HG02571 (cell line): Measurements from ENCODE around the gene HSPA1B.
"Not testable (repeated sequence)": the region's sequence is repeated elsewhere in the genome, so short reads cannot be mapped to it uniquely, and the experiment has no call there.

Experiments
- ATAC-seq: cut with Tn5 transposase; IDR thresholded peaks from one replicate; pipeline ENCODE4 v1.9.1; 2021; ENCODE audit warnings: mild to moderate bottlenecking, moderate library complexity; ENCODE audit not compliant: unreplicated experiment

HSPA1B gene

GRCh38 chr6:31797588-31797987 lies 29.9 kb upstream of the HSPA1B start:
- ATAC-seq: no peak

DNA sequence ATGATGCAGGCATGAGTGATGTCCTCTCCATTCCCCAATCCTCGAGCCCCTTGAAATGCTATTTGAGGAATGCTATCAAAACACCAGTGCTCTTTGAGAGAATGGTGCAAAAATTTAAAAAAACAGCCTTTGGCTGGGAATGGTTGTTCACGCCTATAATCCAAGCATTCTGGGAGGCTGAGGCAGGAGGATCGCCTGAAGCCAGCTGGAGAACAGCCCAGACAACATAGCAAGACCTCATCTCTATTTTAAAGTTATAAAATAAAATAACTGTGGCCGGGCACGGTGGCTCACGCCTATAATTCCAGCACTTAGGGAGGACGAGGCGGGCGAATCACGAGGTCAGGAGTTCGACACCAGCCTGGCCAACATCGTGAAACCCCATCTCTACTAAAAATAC lies 27.8 kb upstream of the HSPA1B start:
- ATAC-seq: no peak

DNA sequence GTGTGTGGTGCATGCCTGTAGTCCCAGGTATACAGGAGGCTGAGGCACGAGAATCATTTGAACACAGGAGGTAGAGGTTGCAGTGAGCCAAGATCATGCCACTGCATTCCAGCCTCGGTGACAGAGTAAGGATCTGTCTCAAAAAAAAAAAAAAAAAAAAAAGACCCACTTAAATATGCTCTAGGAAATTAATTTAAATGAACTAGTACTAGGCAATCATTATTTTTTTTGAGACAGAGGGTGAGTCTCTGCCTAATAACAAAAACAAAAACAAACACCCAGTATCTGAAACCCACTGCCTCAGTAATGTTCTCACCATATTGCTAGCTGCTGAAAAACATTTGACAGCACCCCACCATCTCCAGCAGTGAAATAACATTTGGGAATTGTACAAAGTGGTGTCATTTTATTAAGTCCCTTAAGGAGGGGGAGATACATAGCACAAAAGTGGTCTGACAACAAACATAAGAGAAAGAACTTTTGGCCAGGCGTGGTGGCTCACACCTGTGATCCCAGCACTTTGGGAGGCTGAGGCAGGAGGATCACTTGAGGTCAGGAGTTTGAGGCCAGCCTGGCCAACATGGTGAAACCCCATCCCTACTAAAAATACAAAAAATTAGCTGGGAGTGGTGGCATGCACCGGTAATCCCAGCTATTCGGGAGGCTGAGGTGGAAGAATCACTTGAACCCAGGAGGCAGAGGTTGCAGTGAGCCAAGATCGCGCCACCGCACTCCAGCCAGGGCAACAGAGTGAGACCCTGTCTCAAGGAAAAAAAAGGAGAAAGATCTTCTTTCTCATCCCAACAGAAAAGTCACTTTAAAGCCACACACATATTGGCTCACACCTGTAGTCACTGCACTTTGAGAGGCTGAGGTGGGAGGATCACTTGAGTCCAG lies 26.3 kb upstream of the HSPA1B start:
- not testable (repeated sequence) for ATAC-seq

GRCh38 chr6:31805939-31806469 lies 21.5 kb upstream of the HSPA1B start:
- no peak for ATAC-seq

GRCh38 chr6:31806470-31807272 lies 20.9 kb upstream of the HSPA1B start, which contains the start of gene LSM2:
TSS of gene LSM2 (minus strand) at chr6:31806966. CDS start at chr6:31806757, 209 bp downstream.
- ATAC-seq: peak; percentile 89

GRCh38 chr6:31808599-31808998 lies 18.9 kb upstream of the HSPA1B start:
- not testable (repeated sequence) for ATAC-seq

DNA sequence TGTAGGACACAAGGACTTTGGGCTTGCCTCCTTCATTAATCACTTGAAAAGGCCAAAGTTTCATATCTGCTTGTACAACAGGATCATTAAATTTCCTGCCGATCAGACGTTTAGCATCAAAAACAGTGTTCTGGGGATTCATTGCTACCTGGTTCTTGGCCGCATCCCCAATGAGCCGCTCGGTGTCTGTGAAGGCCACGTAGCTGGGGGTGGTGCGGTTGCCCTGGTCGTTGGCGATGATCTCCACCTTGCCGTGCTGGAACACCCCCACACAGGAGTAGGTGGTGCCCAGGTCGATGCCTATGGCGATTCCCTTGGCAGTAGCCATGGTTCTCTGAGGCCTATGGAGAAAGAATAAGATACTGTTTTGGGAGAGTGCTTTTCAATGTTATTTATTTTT lies 15.9 kb upstream of the HSPA1B start:
- no peak for ATAC-seq

- ATAC-seq: no peak
Measured at GRCh38 chr6:31813465-31813849, 14.1 kb upstream of the HSPA1B start.

DNA sequence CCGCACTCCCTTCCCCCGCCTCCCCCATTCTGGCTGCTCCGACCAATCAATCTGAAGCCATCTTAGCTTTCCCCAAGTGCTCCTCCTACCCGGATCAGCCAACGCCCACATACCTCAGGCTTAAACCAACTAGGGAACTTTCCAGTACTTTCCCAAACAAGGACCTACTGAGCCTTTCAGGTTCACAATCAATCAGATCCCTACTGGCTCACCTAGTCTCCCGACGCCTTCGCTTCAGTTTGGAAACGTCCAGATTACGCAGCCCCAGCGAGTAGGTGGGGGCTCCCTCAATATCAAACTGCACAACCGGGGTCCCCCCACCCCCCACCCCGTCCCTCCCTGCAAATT lies 12.9 kb upstream of the HSPA1B start:
- peak; percentile 42 for ATAC-seq

- no peak for ATAC-seq
Measured at GRCh38 chr6:31815025-31815838, 12.3 kb upstream of the HSPA1B start, which contains the start of the genes HSPA1A and HSPA1L. TSS of gene HSPA1A (plus strand) at chr6:31815543. CDS start at chr6:31815757, 214 bp downstream. TSS of gene HSPA1L (minus strand) at chr6:31815283. CDS start at chr6:31811972, 3,311 bp downstream.

GRCh38 chr6:31817133-31817928 lies 10.2 kb upstream of the HSPA1B start:
- ATAC-seq: not testable (repeated sequence)

GRCh38 chr6:31817929-31818511 lies 9.5 kb upstream of the HSPA1B start:
- ATAC-seq: not testable (repeated sequence)

DNA sequence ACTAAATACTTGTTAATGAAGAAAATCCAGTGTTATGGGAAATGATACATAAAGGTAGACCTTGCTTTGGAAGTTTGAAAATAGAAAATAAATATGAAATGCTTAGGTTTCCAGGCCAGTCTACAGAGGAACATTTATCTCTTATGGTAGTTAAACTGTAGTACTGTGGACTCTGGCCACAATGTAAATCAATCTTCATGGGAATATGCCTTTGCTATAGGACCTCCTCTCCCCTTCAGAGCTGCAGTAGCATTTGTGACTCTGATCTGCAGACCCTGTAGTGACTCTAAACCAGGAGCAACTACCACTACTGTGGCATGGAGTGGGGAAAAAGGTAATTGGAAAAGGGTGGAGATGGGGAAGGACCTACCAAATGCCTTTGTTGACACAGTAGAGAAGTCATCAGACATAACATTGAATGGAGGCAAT lies 7.7 kb upstream of the HSPA1B start:
- ATAC-seq: no peak

DNA sequence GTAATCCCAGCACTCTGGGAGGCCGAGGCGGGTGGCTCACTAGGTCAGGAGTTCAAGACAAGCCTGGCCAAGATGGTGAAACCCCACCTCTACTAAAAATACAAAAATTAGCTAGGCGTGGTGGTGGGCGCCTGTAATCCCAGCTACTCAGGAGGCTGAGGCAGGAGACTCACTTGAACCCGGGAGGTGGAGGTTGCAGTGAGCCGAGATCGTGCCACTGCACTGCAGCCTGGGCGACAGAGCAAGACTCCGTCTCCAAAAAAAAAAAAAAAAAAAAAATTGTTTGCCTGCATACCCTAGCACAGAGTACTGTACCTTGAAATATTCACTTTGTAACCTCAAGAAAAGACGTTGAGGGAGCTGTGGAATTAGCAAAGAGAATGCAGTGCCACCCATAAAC lies 7.1 kb upstream of the HSPA1B start:
- not testable (repeated sequence) for ATAC-seq

DNA sequence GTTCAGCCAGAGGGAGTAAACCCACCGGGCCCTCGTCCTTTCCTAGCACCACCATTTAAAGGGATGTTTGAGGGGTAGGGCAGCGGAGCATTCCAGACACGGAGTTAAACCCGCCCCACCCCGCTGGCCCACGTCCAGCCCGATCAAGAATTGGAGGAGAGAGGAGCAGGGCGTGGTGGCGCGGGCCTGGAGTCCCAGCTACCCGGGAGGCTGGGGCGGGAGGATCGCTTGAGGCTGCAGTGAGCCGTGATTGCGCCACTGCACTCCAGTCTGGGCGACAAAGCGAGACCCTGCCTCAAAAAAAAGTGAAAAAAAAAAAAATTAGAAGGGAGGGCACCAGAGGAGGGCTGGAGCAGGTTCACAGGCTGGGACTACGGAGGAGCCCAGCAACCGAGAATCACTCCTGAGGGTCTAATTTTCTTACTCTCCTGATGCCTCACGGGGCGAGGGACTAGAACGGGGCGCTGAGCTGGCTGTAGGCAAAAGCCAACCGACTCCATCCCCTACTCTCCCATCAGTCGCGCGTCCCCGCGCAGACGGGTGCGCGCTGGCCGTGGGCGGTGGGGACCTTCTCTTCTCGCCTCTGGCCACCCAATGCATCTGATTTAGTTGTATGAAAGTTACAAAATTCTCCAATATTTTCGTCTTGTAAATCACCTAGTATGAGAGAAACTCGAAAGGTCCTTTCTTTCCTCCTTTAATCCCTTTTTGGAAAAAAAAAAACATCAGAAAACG lies 6.1 kb upstream of the HSPA1B start:
- ATAC-seq: peak; percentile 56

DNA sequence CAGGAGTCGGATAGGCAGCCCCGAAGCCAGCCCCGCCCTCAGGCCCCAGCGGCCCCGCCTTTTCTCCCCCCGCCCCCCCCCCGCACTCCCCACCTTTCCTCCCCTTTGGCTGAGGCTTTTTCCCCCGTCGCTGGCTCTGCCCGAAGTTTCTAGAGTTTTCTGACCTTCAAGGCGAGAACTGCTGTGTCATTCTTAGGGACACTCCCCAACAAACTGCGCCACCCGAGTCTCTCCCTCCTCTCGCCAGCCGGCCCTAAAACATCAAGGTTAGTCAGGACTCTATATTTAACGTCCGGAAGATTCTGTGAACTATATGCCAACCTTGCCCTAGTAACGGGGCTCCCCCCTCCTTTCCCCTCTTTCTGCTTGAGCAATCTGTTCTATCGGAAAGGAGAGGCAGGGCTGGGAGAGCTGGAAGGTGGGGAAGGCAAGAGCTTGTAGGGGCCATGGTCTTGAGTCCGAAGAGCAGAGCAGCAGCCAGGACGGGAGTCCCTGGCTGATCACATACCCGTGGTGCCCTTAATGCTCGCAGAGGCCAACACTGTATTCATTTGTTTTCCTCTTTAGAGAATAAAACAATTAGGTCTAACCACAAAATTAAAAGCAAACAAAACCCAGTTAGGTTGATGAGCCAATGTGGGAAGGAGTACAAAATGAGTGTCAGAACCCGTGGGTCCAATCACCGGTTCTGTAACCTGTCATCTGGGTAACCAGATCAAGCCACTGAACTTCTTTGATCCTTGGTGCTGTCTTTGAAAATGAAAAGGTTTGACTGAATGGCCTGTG lies 5.3 kb upstream of the HSPA1B start:
- ATAC-seq: peak; percentile 39

DNA sequence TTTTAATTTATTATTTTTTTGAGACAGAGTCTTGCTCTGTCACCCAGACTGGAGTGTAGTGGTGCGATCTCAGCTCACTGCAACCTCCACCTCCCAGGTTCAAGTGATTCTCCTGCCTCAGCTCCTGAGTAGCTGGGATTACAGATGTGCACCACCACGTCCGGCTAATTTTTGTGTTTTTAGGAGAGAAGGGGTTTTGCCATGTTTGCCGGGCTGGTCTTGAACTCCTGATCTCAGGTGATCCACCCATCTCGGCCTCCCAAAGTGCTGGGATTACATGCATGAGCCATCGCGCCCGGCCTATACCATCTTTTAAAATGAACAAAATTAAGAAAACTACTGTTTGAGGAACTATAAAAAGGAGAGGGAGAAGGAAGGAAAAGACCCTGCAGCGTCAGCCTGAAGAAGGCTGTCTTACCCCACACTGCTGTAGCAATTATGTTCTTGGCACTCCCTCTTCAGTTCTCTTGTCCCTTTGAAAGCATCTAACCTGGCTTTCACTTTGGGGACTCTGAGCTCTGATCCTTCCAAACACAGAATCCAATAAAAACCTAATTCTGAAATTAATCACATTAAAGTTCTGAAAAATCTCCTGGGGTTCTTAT lies 3.8 kb upstream of the HSPA1B start:
- ATAC-seq: not testable (repeated sequence)
